GM18867 (cell line): ENCODE results near the gene TM4SF20.

Experiments
- ATAC-seq: cut with Tn5 transposase; IDR thresholded peaks from one replicate; pipeline ENCODE4 v1.9.1; 2021; ENCODE audit warnings: mild to moderate bottlenecking, moderate library complexity; ENCODE audit not compliant: unreplicated experiment

Gene TM4SF20

GRCh38 chr2:227323818-227324217, 55.3 kb downstream of the TM4SF20 start:
- no peak for ATAC-seq

GRCh38 chr2:227322530-227323205, 56.4 kb downstream of the TM4SF20 start:
- no peak for ATAC-seq

GRCh38 chr2:227320305-227321094, 58.6 kb downstream of the TM4SF20 start:
- no peak for ATAC-seq

- no peak for ATAC-seq
Observed at GRCh38 chr2:227317834-227318233, 61.3 kb downstream of the TM4SF20 start.

GRCh38 chr2:227313310-227313709, 65.8 kb downstream of the TM4SF20 start:
- no peak for ATAC-seq

- ATAC-seq: no peak
Observed at GRCh38 chr2:227312579-227312978, 66.5 kb downstream of the TM4SF20 start.
